Spleen (tissue), 7 donors: ENCODE results near the gene CST11.

ENCODE experiments used
- CTCF ChIP-seq, 11 experiments: fragments of 200-600 bp in 7 of 11; fragments of 450-650 bp in 4 of 11; sonication (generic) in 4 of 11; IDR thresholded peaks in 8 of 11; conservative IDR thresholded peaks in 3 of 11; 1 replicate in 7 of 11; 2 replicates in 4 of 11; pipeline versions ENCODE4 v1.4.0 to v1.8.0; 2016 to 2021; ENCODE audit warnings: antibody characterized with exemption in 11 of 11, inconsistent platforms in 4 of 11, mild to moderate bottlenecking in 1 of 11
- POLR2A ChIP-seq, 3 donors: fragments of 450-650 bp; IDR thresholded peaks; one replicate each; pipeline ENCODE4 v1.5.1; 2017; ENCODE audit warnings: antibody characterized with exemption in 3 of 3, mild to moderate bottlenecking in 1 of 3
- POLR2AphosphoS5 ChIP-seq, 3 donors: sonication (generic); formaldehyde crosslinking; IDR thresholded peaks; one replicate each; pipeline ENCODE4 v1.5.1; 2017; ENCODE audit warnings: antibody characterized with exemption in 3 of 3
- donor health status: DM: no; HTN: no; CAD: no; lungs with moderate emphysema.
- donor health status: DM: no; HTN: no; CAD: no.
- donor health status: DM: no; HTN: no; CAD: no.

- TF ChIP-seq CTCF (IDR thresholded peaks at IDR 0.05 in 8 of 11, conservative IDR thresholded peaks at IDR 0.05 in 3 of 11) (no peak), POLR2A (IDR thresholded peaks at IDR 0.05) (no peak), POLR2AphosphoS5 (IDR thresholded peaks at IDR 0.05) (no peak)
Measured at GRCh38 chr20:23461180-23461579, 8.5 kb upstream of the CST11 start.
